PC-9 (cell line): Measurements from ENCODE around the gene SUGP2. TPM values are rescaled to one million over a fixed set of nuclear protein-coding genes. Genes with fewer than 3 reads are reported as not detected.

Experiments
- BruUV-seq: library from RNA; stranded (reverse); fragments of 400-500 nt; replicated peaks from 2 replicates; lab custom pipeline; 2021; lab: Mats Ljungman, UMichigan
- CTCF ChIA-PET: fragments of 300-600 bp; sonication (Branson Sonifier 250); formaldehyde crosslinking; loops from one replicate; lab custom pipeline; 2022; ENCODE audit warnings: antibody characterized with exemption; lab: Charles Lee
- POLR2A ChIA-PET: fragments of 300-600 bp; sonication (Branson Sonifier 250); formaldehyde crosslinking; loops from one replicate; lab custom pipeline; 2022; ENCODE audit warnings: antibody characterized with exemption; ENCODE audit not compliant: unreplicated experiment; lab: Charles Lee
- DNase-seq, 2 experiments: peaks; one replicate each; pipeline versions ENCODE4 v3.0.0 to v3.0.0-alpha.2; 2015 to 2022; ENCODE audit warnings: mixed read lengths in 1 of 2
- H2AFZ ChIP-seq: fragments of 200-600 bp; sonication (generic); 2 replicates; pipeline ENCODE4 v1.8.1; 2017; ENCODE audit warnings: antibody characterized with exemption
- H3F3A ChIP-seq: fragments of 200-600 bp; sonication (generic); 2 replicates; pipeline ENCODE4 v1.8.1; 2017; ENCODE audit warnings: antibody characterized with exemption, mild to moderate bottlenecking, low read depth; ENCODE audit not compliant: insufficient read depth
- H3K27ac ChIP-seq: fragments of 200-600 bp; sonication (generic); 2 replicates; pipeline ENCODE4 v1.6.1; 2016; ENCODE audit warnings: mixed run types
- H3K27me3 ChIP-seq: fragments of 200-600 bp; sonication (generic); 2 replicates; pipeline ENCODE4 v1.6.1; 2016; ENCODE audit warnings: low read depth, mixed run types; ENCODE audit not compliant: insufficient read depth
- H3K36me3 ChIP-seq: fragments of 200-600 bp; sonication (generic); 2 replicates; pipeline ENCODE4 v1.6.1; 2016; ENCODE audit warnings: low read depth, mixed run types
- H3K4me1 ChIP-seq: fragments of 200-600 bp; sonication (generic); replicated peaks from 2 replicates; pipeline ENCODE4 v1.6.1; 2016; ENCODE audit warnings: mixed run types; ENCODE audit not compliant: insufficient read depth
- H3K4me2 ChIP-seq: fragments of 200-600 bp; sonication (generic); 2 replicates; pipeline ENCODE4 v1.6.1; 2017; ENCODE audit warnings: mixed run types
- H3K4me3 ChIP-seq: fragments of 200-600 bp; sonication (generic); 2 replicates; pipeline ENCODE4 v1.6.1; 2016; ENCODE audit warnings: mixed run types
- H3K79me2 ChIP-seq: fragments of 200-600 bp; sonication (generic); 2 replicates; pipeline ENCODE4 v1.6.1; 2017; ENCODE audit warnings: low read depth, mixed run types
- H3K9me2 ChIP-seq: fragments of 200-600 bp; sonication (generic); 2 replicates; pipeline ENCODE4 v1.8.1; 2017; ENCODE audit warnings: mild to moderate bottlenecking; ENCODE audit not compliant: insufficient read depth
- H3K9me3 ChIP-seq: fragments of 200-600 bp; sonication (generic); 2 replicates; pipeline ENCODE4 v1.8.1; 2016; ENCODE audit warnings: low read depth; ENCODE audit not compliant: insufficient read depth
- H4K20me1 ChIP-seq: fragments of 200-600 bp; sonication (generic); 2 replicates; pipeline ENCODE4 v1.8.1; 2017; ENCODE audit not compliant: insufficient read depth
- CTCF ChIP-seq: fragments of 200-600 bp; sonication (generic); conservative IDR thresholded peaks from 2 replicates; pipeline ENCODE4 v1.6.1; 2017; ENCODE audit warnings: mixed run types, antibody characterized with exemption, mild to moderate bottlenecking, moderate library complexity
- EZH2 ChIP-seq: fragments of 200-600 bp; sonication (generic); IDR thresholded peaks from 2 replicates; pipeline ENCODE4 v1.8.0; 2017; ENCODE audit warnings: antibody characterized with exemption, low read depth
- intact Hi-C: fragments of 100-400 bp; cut with micrococcal nuclease; formaldehyde crosslinking; loops from one replicate; pipeline ENCODE4 v1.10.0; 2022; ENCODE audit not compliant: unreplicated experiment
- total RNA-seq: library from RNA; stranded (reverse); gene quantifications from 2 replicates; pipeline ENCODE4 v1.2.3, GENCODE V29; 2021

Gene SUGP2
- total RNA-seq, 1 experiment from 2014 or later: 73.1 TPM

- Histone ChIP-seq H3K27ac (no peak overlapping the region), H3K4me1 (no peaks in the 10 kb centered on the region), H3F3A (peaks cover 7% of the 10 kb centered on the region; the same call in 1 of the 2 replicates), H4K20me1 (peaks cover 8% of the 10 kb centered on the region), H3K27me3 (no peaks in the 10 kb centered on the region), H3K36me3 (no peaks in the 10 kb centered on the region), H2AFZ (no peak overlapping the region), H3K4me3 (no peak overlapping the region), H3K4me2 (no peak overlapping the region), H3K9me3 (no peaks in the 10 kb centered on the region), H3K9me2 (no peaks in the 10 kb centered on the region), H3K79me2 (no peaks in the 10 kb centered on the region)
- CTCF ChIA-PET: no interaction called here
- POLR2A ChIA-PET: no interaction called here
- TF ChIP-seq CTCF (no peak), EZH2 (no peak)
- intact Hi-C loops: no loop called here
- no peak for DNase-seq
- no TSS peak for BruUV-seq
Measured at GRCh38 chr19:19050104-19050503, 16.8 kb upstream of the SUGP2 start.

GRCh38 chr19:19049406-19049805, 16.1 kb upstream of the SUGP2 start:
- no peak for TF ChIP-seq CTCF
- no peak for TF ChIP-seq EZH2
- Histone ChIP-seq H4K20me1 (peaks cover 8% of the 10 kb centered on the region), H3K27me3 (no peaks in the 10 kb centered on the region), H3K4me3 (no peak overlapping the region), H3K27ac (no peak overlapping the region), H2AFZ (no peak overlapping the region), H3F3A (peaks cover 7% of the 10 kb centered on the region; the same call in 1 of the 2 replicates), H3K4me1 (no peaks in the 10 kb centered on the region), H3K4me2 (no peak overlapping the region), H3K36me3 (no peaks in the 10 kb centered on the region), H3K9me2 (no peaks in the 10 kb centered on the region), H3K9me3 (no peaks in the 10 kb centered on the region), H3K79me2 (no peaks in the 10 kb centered on the region)
- intact Hi-C loops: no loop called here
- CTCF ChIA-PET: no interaction called here
- BruUV-seq: no TSS peak
- no peak for DNase-seq
- POLR2A ChIA-PET: no interaction called here

- POLR2A ChIA-PET: no interaction called here
- 0 out of 2 replicates have a peak, but pooled peaks cover 10% of the 10 kb centered on the region for H4K20me1 ChIP-seq
- no peak overlapping the region for H3K27ac ChIP-seq
- no peaks in the 10 kb centered on the region for H3K27me3 ChIP-seq
- H3K4me1 ChIP-seq: peaks cover 29% of the 10 kb centered on the region
- CTCF ChIA-PET: no interaction called here
- intact Hi-C loops: no loop called here
- TF ChIP-seq CTCF (no peak), EZH2 (no peak)
- H3K4me2 ChIP-seq: no peak overlapping the region
- H3K79me2 ChIP-seq: peaks cover 21% of the 10 kb centered on the region
- no peak overlapping the region for H2AFZ ChIP-seq
- H3K4me3 ChIP-seq: no peak overlapping the region
- no peak for DNase-seq
- H3F3A ChIP-seq: peaks cover 5% of the 10 kb centered on the region; the same call in 1 of the 2 replicates
- H3K36me3 ChIP-seq: 0 out of 2 replicates have a peak, but pooled peaks cover 6% of the 10 kb centered on the region
- H3K9me2 ChIP-seq: no peaks in the 10 kb centered on the region
- no TSS peak for BruUV-seq
- H3K9me3 ChIP-seq: no peaks in the 10 kb centered on the region
Measured at GRCh38 chr19:19043881-19044280, 10.6 kb upstream of the SUGP2 start.
